Neural cell (in vitro differentiated cells): ENCODE data around the gene NRF1. TPM values are rescaled to one million over a fixed set of nuclear protein-coding genes. Genes with fewer than 3 reads are reported as not detected.
"Not testable (repeated sequence)": the region's sequence is repeated elsewhere in the genome, so short reads cannot be mapped to it uniquely, and the experiment has no call there.

Source experiments
- H2AFZ ChIP-seq: fragments of 200-600, 300-800 bp; sonication (generic), shearing (Covaris generic); 2 replicates; pipeline ENCODE4 v1.6.0; 2014; ENCODE audit warnings: low read depth, mild to moderate bottlenecking, antibody characterized with exemption, low read length, moderate library complexity
- H3F3A ChIP-seq: fragments of 200-600 bp; shearing (Covaris generic); 2 replicates; pipeline ENCODE4 v1.6.1; 2016; ENCODE audit warnings: mild to moderate bottlenecking, moderate library complexity, mixed read lengths, antibody characterized with exemption, low read length; ENCODE audit not compliant: insufficient read depth, poor library complexity, severe bottlenecking
- H3K27ac ChIP-seq: fragments of 200-600, 300-800 bp; sonication (generic), shearing (Covaris generic); 2 replicates; pipeline ENCODE4 v1.5.1; 2014; ENCODE audit warnings: mild to moderate bottlenecking, low read length, moderate library complexity
- H3K27me3 ChIP-seq: fragments of 300-800, 200-600 bp; sonication (generic), shearing (Covaris generic); 2 replicates; pipeline ENCODE4 v1.6.0; 2014; ENCODE audit warnings: mild to moderate bottlenecking, low read depth, low read length, moderate library complexity; ENCODE audit not compliant: insufficient read depth
- H3K36me3 ChIP-seq: fragments of 300-800, 200-600 bp; sonication (generic), shearing (Covaris generic); 2 replicates; pipeline ENCODE4 v1.5.1; 2014; ENCODE audit warnings: mild to moderate bottlenecking, antibody characterized with exemption, low read length, moderate library complexity; ENCODE audit not compliant: insufficient read depth
- H3K4me2 ChIP-seq: fragments of 300-800, 200-600 bp; sonication (generic), shearing (Covaris generic); 2 replicates; pipeline ENCODE4 v1.6.0; 2014; ENCODE audit warnings: mild to moderate bottlenecking, low read length
- H3K4me3 ChIP-seq: fragments of 300-800, 200-600 bp; sonication (generic), shearing (Covaris generic); 2 replicates; pipeline ENCODE4 v1.5.1; 2014; ENCODE audit warnings: mild to moderate bottlenecking, low read length, moderate library complexity
- H3K79me2 ChIP-seq: fragments of 200-600 bp; shearing (Covaris generic); replicated peaks from 2 replicates; pipeline ENCODE4 v1.6.0; 2014; ENCODE audit warnings: mild to moderate bottlenecking, low read length, moderate library complexity; ENCODE audit not compliant: insufficient read depth
- H3K9ac ChIP-seq: fragments of 300-800, 200-600 bp; sonication (generic), shearing (Covaris generic); 2 replicates; pipeline ENCODE4 v1.6.1; 2016; ENCODE audit warnings: mild to moderate bottlenecking, low read length, mixed read lengths
- H3K9me2 ChIP-seq: fragments of 200-600 bp; shearing (Covaris generic); 2 replicates; pipeline ENCODE4 v1.6.1; 2016; ENCODE audit warnings: mild to moderate bottlenecking, low read length, mixed read lengths; ENCODE audit not compliant: insufficient read depth
- H3K9me3 ChIP-seq: fragments of 200-600, 300-800 bp; sonication (generic), shearing (Covaris generic); 2 replicates; pipeline ENCODE4 v1.6.1; 2016; ENCODE audit warnings: mild to moderate bottlenecking, mixed run types, low read length, moderate library complexity, mixed read lengths
- H4K20me1 ChIP-seq: fragments of 200-600 bp; shearing (Covaris generic); 2 replicates; pipeline ENCODE4 v1.6.1; 2016; ENCODE audit warnings: mild to moderate bottlenecking, mixed run types; ENCODE audit not compliant: insufficient read depth
- EP300 ChIP-seq: fragments of 450-650 bp; conservative IDR thresholded peaks from 2 replicates; pipeline ENCODE4 v1.6.1; 2014; ENCODE audit warnings: antibody characterized with exemption, mild to moderate bottlenecking, moderate library complexity; ENCODE audit not compliant: poor library complexity, severe bottlenecking
- EZH2 ChIP-seq: fragments of 200-600, 300-800 bp; shearing (Covaris generic), sonication (generic); IDR thresholded peaks from 2 replicates; pipeline ENCODE4 v1.6.1; 2014; ENCODE audit warnings: antibody characterized with exemption, low read length, borderline replicate concordance, mild to moderate bottlenecking; ENCODE audit not compliant: insufficient read depth, poor library complexity, severe bottlenecking
- MXI1 ChIP-seq: fragments of 450-650 bp; conservative IDR thresholded peaks from 2 replicates; pipeline ENCODE4 v1.6.1; 2014; ENCODE audit warnings: antibody characterized with exemption, mild to moderate bottlenecking; ENCODE audit not compliant: poor library complexity, severe bottlenecking
- POLR2AphosphoS5 ChIP-seq: IDR thresholded peaks from 2 replicates; pipeline ENCODE4 v1.6.1; 2012
- RAD21 ChIP-seq: fragments of 450-650 bp; conservative IDR thresholded peaks from 2 replicates; pipeline ENCODE4 v1.6.1; 2014; ENCODE audit warnings: antibody characterized with exemption, mild to moderate bottlenecking, moderate library complexity
- SMC3 ChIP-seq: fragments of 450-650 bp; conservative IDR thresholded peaks from 2 replicates; pipeline ENCODE4 v1.6.1; 2014; ENCODE audit warnings: antibody characterized with exemption, mild to moderate bottlenecking, moderate library complexity; ENCODE audit not compliant: poor library complexity
- TAF1 ChIP-seq: IDR thresholded peaks from 2 replicates; pipeline ENCODE4 v1.6.1; 2012; ENCODE audit warnings: low read depth
- polyA plus RNA-seq: library from polyadenylated mRNA; depleted of rRNA; stranded (reverse); fragments of >200 nt; gene quantifications from 2 replicates; pipeline ENCODE4 v1.2.3, GENCODE V29; 2014
- TF ChIP-seq, protein P1 (sequence below): IDR thresholded peaks from 2 replicates; pipeline ENCODE4 v1.6.1; 2012; ENCODE audit warnings: borderline replicate concordance
- TF ChIP-seq, protein P2 (sequence below): fragments of 450-650 bp; IDR thresholded peaks from 2 replicates; pipeline ENCODE4 v1.5.1; 2014; ENCODE audit warnings: antibody characterized with exemption, mild to moderate bottlenecking, moderate library complexity; ENCODE audit not compliant: poor library complexity, severe bottlenecking

The NRF1 gene
- polyA plus RNA-seq, 1 donor from 2014 or later, result 13.2 TPM

DNA sequence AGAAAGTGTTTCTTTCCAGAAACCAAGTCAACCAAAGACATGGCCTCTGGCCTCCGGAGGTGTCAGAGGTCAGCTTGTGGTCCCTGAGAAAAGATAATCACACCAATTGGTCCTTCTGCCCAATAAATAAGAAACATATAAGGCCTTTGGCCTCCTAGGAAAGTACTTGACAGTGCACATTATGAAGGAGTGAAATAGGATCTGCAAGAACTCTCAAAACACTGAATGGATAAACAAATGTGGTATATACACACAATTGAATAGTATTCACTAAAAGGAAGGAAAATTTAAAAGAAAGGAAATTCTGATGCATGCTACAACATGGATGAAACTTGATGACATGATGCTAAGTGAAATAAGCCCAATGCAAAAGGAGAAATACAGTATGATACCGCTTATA lies 35.4 kb upstream of the NRF1 start:
- Histone ChIP-seq H3K36me3 (no peaks in the 10 kb centered on the region), H2AFZ (no peak overlapping the region), H3K9me3 (no peaks in the 10 kb centered on the region), H3K4me2 (no peak overlapping the region), H3K27ac (no peak overlapping the region), H3F3A (no peaks in the 10 kb centered on the region), H4K20me1 (no peaks in the 10 kb centered on the region), H3K79me2 (no peaks in the 10 kb centered on the region), H3K9ac (no peak overlapping the region), H3K9me2 (no peaks in the 10 kb centered on the region), H3K4me3 (no peak overlapping the region), H3K27me3 (no peaks in the 10 kb centered on the region)
- no peak for TF ChIP-seq RAD21
- TF ChIP-seq, protein P1, sequence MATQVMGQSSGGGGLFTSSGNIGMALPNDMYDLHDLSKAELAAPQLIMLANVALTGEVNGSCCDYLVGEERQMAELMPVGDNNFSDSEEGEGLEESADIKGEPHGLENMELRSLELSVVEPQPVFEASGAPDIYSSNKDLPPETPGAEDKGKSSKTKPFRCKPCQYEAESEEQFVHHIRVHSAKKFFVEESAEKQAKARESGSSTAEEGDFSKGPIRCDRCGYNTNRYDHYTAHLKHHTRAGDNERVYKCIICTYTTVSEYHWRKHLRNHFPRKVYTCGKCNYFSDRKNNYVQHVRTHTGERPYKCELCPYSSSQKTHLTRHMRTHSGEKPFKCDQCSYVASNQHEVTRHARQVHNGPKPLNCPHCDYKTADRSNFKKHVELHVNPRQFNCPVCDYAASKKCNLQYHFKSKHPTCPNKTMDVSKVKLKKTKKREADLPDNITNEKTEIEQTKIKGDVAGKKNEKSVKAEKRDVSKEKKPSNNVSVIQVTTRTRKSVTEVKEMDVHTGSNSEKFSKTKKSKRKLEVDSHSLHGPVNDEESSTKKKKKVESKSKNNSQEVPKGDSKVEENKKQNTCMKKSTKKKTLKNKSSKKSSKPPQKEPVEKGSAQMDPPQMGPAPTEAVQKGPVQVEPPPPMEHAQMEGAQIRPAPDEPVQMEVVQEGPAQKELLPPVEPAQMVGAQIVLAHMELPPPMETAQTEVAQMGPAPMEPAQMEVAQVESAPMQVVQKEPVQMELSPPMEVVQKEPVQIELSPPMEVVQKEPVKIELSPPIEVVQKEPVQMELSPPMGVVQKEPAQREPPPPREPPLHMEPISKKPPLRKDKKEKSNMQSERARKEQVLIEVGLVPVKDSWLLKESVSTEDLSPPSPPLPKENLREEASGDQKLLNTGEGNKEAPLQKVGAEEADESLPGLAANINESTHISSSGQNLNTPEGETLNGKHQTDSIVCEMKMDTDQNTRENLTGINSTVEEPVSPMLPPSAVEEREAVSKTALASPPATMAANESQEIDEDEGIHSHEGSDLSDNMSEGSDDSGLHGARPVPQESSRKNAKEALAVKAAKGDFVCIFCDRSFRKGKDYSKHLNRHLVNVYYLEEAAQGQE, result no peak
- TF ChIP-seq EP300, result no peak
- TF ChIP-seq, protein P2, sequence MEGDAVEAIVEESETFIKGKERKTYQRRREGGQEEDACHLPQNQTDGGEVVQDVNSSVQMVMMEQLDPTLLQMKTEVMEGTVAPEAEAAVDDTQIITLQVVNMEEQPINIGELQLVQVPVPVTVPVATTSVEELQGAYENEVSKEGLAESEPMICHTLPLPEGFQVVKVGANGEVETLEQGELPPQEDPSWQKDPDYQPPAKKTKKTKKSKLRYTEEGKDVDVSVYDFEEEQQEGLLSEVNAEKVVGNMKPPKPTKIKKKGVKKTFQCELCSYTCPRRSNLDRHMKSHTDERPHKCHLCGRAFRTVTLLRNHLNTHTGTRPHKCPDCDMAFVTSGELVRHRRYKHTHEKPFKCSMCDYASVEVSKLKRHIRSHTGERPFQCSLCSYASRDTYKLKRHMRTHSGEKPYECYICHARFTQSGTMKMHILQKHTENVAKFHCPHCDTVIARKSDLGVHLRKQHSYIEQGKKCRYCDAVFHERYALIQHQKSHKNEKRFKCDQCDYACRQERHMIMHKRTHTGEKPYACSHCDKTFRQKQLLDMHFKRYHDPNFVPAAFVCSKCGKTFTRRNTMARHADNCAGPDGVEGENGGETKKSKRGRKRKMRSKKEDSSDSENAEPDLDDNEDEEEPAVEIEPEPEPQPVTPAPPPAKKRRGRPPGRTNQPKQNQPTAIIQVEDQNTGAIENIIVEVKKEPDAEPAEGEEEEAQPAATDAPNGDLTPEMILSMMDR, result no peak
- TF ChIP-seq TAF1, result no peak
- no peak for TF ChIP-seq POLR2AphosphoS5
- TF ChIP-seq SMC3, result no peak
- TF ChIP-seq MXI1, result no peak
- no peak for TF ChIP-seq EZH2

DNA sequence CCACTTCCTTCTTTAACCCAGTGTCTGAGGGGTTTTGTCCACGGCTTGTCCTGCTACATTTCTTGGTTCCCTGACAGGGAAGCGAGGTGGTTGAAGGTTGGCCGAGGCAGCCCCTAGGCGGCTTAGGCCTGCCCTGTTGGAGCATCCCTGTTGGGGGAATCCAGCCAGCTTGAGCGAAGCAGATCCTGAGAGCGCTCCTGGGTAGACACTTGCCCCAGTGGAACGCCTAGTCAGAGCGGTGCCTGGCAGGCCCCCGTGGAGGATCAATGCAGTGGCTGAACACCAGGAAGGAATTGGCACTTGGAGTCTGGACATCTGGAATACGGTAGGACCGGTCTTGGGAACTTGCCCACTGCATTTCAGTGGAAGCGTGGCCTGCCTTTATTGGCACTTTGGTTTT lies 32.7 kb upstream of the NRF1 start:
- Histone ChIP-seq H3K4me2 (no peak overlapping the region), H4K20me1 (no peaks in the 10 kb centered on the region), H3K27ac (no peak overlapping the region), H3K27me3 (no peaks in the 10 kb centered on the region), H3K9me2 (no peaks in the 10 kb centered on the region), H3F3A (no peaks in the 10 kb centered on the region), H3K36me3 (no peaks in the 10 kb centered on the region), H3K79me2 (no peaks in the 10 kb centered on the region), H2AFZ (no peak overlapping the region), H3K9me3 (no peaks in the 10 kb centered on the region), H3K4me3 (no peak overlapping the region), H3K9ac (no peak overlapping the region)
- TF ChIP-seq TAF1 (no peak), RAD21 (no peak), MXI1 (no peak), EP300 (no peak), POLR2AphosphoS5 (no peak), SMC3 (no peak), EZH2 (no peak)
- TF ChIP-seq, protein P1, result no peak
- TF ChIP-seq, protein P2, result no peak

DNA sequence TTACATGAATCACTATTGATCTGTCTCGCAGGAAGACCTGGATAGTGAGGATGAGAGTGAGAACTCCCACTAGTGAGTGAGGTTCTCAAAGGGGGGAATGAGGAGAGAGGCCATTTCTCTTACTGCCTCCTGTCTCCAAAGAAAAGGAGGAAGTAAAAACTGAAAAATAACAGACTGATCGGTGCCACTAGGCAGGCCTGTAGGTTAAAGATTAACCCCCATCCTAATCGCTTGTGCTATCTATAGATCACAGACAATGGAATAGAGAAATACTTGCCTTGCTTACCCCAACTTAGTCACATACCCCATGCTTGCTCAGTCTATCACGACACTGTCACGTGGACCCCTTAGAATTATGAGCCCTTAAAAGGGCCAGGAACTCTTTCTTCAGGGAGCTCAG lies 25.3 kb upstream of the NRF1 start:
- not testable (repeated sequence) for H3K9me2 ChIP-seq, H3K36me3 ChIP-seq, H2AFZ ChIP-seq, H3K9ac ChIP-seq, H3K27ac ChIP-seq, H3K4me3 ChIP-seq, H4K20me1 ChIP-seq, H3K9me3 ChIP-seq, H3K4me2 ChIP-seq, H3K79me2 ChIP-seq, H3F3A ChIP-seq, H3K27me3 ChIP-seq
